ENCODE results near the gene COL16A1.

GRCh38 chr1:31668303-31668883 lies 35.4 kb downstream of the COL16A1 start:
- TF ChIP-seq CTCF (IDR thresholded peaks at IDR 0.05) (no peak), POLR2AphosphoS5 (IDR thresholded peaks at IDR 0.05) (no peak), POLR2A (IDR thresholded peaks at IDR 0.05) (no peak)
